Body of pancreas (tissue), 4 donors: Measurements from ENCODE around the gene TAPBPL.

Experiments
- CTCF ChIP-seq, 7 experiments: fragments of 450-650 bp in 4 of 7; fragments of 200-600 bp in 3 of 7; sonication (generic) in 3 of 7; IDR thresholded peaks; one replicate each; pipeline ENCODE4 v1.5.1; 2016 to 2019; ENCODE audit warnings: antibody characterized with exemption in 7 of 7
- POLR2A ChIP-seq, 3 donors: fragments of 450-650 bp; IDR thresholded peaks; one replicate each; pipeline ENCODE4 v1.6.1; 2016; ENCODE audit warnings: antibody characterized with exemption in 3 of 3, mild to moderate bottlenecking in 2 of 3

GRCh38 chr12:6468283-6468575, 16.4 kb downstream of the TAPBPL start:
- no peak for TF ChIP-seq POLR2A (IDR thresholded peaks at IDR 0.05)
- TF ChIP-seq CTCF (IDR thresholded peaks at IDR 0.05), result no peak
